PC-3 (cell line): ENCODE results near the gene ZNF423.

Experiments
- CTCF ChIP-seq: fragments of 300-600 bp; sonication (generic); conservative IDR thresholded peaks from 2 replicates; pipeline ENCODE4 v1.5.1; 2017; ENCODE audit warnings: antibody characterized with exemption, low read depth, mild to moderate bottlenecking, low read length
- EZH2 ChIP-seq: fragments of 300-600 bp; sonication (generic); IDR thresholded peaks from one replicate; pipeline ENCODE4 v1.6.1; 2017; ENCODE audit warnings: antibody characterized with exemption, mild to moderate bottlenecking, low read length; ENCODE audit not compliant: unreplicated experiment
- EZH2phosphoT487 ChIP-seq: fragments of 300-600 bp; sonication (generic); IDR thresholded peaks from 2 replicates; pipeline ENCODE4 v1.6.1; 2018; ENCODE audit warnings: mild to moderate bottlenecking, antibody characterized with exemption, low read length, borderline replicate concordance

GRCh38 chr16:49550666-49551065 lies 305.2 kb downstream of the ZNF423 start:
- TF ChIP-seq CTCF: no peak
- TF ChIP-seq EZH2phosphoT487: no peak
- no peak for TF ChIP-seq EZH2
